K562 (cell line): ENCODE measurements around the gene KMT2E. TPM values are rescaled to one million over a fixed set of nuclear protein-coding genes. Genes with fewer than 3 reads are reported as not detected.

Experiments used
- ATAC-seq: fragments of 200-7000 bp; cut with Tn5 transposase; 3 replicates; pipeline ENCODE4 v1.9.1; 2020; ENCODE audit warnings: moderate library complexity
- BruUV-seq: library from RNA; stranded (reverse); fragments of 400-500 nt; replicated peaks from 2 replicates; lab custom pipeline; 2021; lab: Mats Ljungman, UMichigan
- CTCF ChIA-PET: fragments of 300-600 bp; formaldehyde crosslinking; extraction: SDS; loops from one replicate; lab custom pipeline; 2021; ENCODE audit warnings: low intra/inter-chr PET ratio; lab: Yijun Ruan, JAX
- POLR2A ChIA-PET: fragments of 300-600, 350-650 bp; sonication (Branson Sonifier 250); formaldehyde crosslinking; extraction: SDS; loops from one replicate; lab custom pipeline; 2021; ENCODE audit warnings: antibody characterized with exemption, inconsistent platforms; lab: Yijun Ruan, JAX
- DNase-seq, 4 experiments: peaks; one replicate each; pipeline versions ENCODE4 v3.0.0 to v3.0.0-alpha.2; 2011 to 2018; ENCODE audit warnings: low spot score in 3 of 4, mixed read lengths in 3 of 4; ENCODE audit errors: extremely low read depth in 1 of 4
- FAIRE-seq: peaks from 2 replicates; lab custom pipeline; 2011; peaks lifted over from hg19 to GRCh38; lab: Jason Lieb, UNC
- H2AFZ ChIP-seq: 2 replicates; pipeline ENCODE4 v1.6.0; 2011; ENCODE audit warnings: low read depth, low read length, control low read depth, inconsistent platforms
- H3K27ac ChIP-seq: fragments of 200-600 bp; 3 replicates; pipeline ENCODE4 v1.8.0; 2011; ENCODE audit warnings: low read depth, mild to moderate bottlenecking, control low read depth, inconsistent platforms, low read length, moderate library complexity, mixed read lengths; ENCODE audit errors: extremely low read depth
- H3K27me3 ChIP-seq, 2 experiments: fragments of 300-600 bp in 1 of 2; 2 replicates in 1 of 2; 3 replicates in 1 of 2; pipeline versions ENCODE4 v1.6.0 to v1.8.0; 2011; ENCODE audit warnings: inconsistent platforms in 2 of 2, low read length in 2 of 2, mild to moderate bottlenecking in 1 of 2, mixed read lengths in 1 of 2, moderate library complexity in 1 of 2; ENCODE audit not compliant: control insufficient read depth in 2 of 2, insufficient read depth in 2 of 2
- H3K36me3 ChIP-seq: fragments of 300-600 bp; 3 replicates; pipeline ENCODE4 v1.8.0; 2011; ENCODE audit warnings: mild to moderate bottlenecking, low read length, inconsistent platforms; ENCODE audit not compliant: control insufficient read depth, insufficient read depth
- H3K4me1 ChIP-seq, 2 experiments: fragments of 200-600 bp in 1 of 2; replicated peaks in 1 of 2; 2 replicates in 1 of 2; 3 replicates in 1 of 2; pipeline versions ENCODE4 v1.5.1 to v1.8.0; 2011; ENCODE audit warnings: inconsistent platforms in 2 of 2, low read length in 2 of 2, mild to moderate bottlenecking in 1 of 2, mixed read lengths in 1 of 2, moderate library complexity in 1 of 2; ENCODE audit not compliant: control insufficient read depth in 2 of 2, insufficient read depth in 2 of 2
- H3K4me2 ChIP-seq: 2 replicates; pipeline ENCODE4 v1.6.1; 2011; ENCODE audit warnings: low read length, control low read depth, inconsistent platforms, mixed read lengths; ENCODE audit not compliant: insufficient read depth
- H3K4me3 ChIP-seq: fragments of 200-600 bp; sonication (generic), shearing (Covaris generic); 2 replicates; pipeline ENCODE4 v1.5.1; 2016; ENCODE audit warnings: control low read depth, inconsistent platforms
- H3K79me2 ChIP-seq: fragments of 200-600 bp; 3 replicates; pipeline ENCODE4 v1.8.0; 2011; ENCODE audit warnings: low read length, inconsistent platforms; ENCODE audit not compliant: control insufficient read depth, insufficient read depth
- H3K9ac ChIP-seq, 2 experiments: 2 replicates each; pipeline versions ENCODE4 v1.6.0 to v1.6.1; 2011; ENCODE audit warnings: low read depth in 2 of 2, low read length in 2 of 2, control low read depth in 1 of 2, inconsistent platforms in 1 of 2, mild to moderate bottlenecking in 1 of 2, mixed read lengths in 1 of 2; ENCODE audit not compliant: insufficient read depth in 1 of 2
- H3K9me1 ChIP-seq: one replicate; pipeline ENCODE4 v1.6.0; 2011; ENCODE audit warnings: inconsistent platforms, mild to moderate bottlenecking, low read length, moderate library complexity; ENCODE audit not compliant: control insufficient read depth, insufficient read depth
- H3K9me3 ChIP-seq: replicated peaks from 2 replicates; pipeline ENCODE4 v1.5.1; 2011; ENCODE audit warnings: low read depth, low read length, inconsistent platforms; ENCODE audit not compliant: control insufficient read depth, insufficient read depth
- H4K20me1 ChIP-seq: replicated peaks from 2 replicates; pipeline ENCODE4 v1.6.1; 2011; ENCODE audit warnings: low read length, inconsistent platforms, mixed read lengths; ENCODE audit not compliant: control insufficient read depth, insufficient read depth
- ATF3 ChIP-seq, 2 experiments: fragments of 450-650 bp in 1 of 2; sonication (generic) in 1 of 2; formaldehyde crosslinking in 1 of 2; IDR thresholded peaks in 1 of 2; conservative IDR thresholded peaks in 1 of 2; 2 replicates each; pipeline versions ENCODE4 v1.6.1 to v1.8.1; 2016 to 2023; ENCODE audit warnings: mild to moderate bottlenecking in 2 of 2, moderate library complexity in 2 of 2, inconsistent platforms in 1 of 2, missing genetic modification reagents in 1 of 2
- CREB1 ChIP-seq, 2 experiments: sonication (generic) in 1 of 2; formaldehyde crosslinking in 1 of 2; IDR thresholded peaks; 2 replicates each; pipeline versions ENCODE4 v1.6.1 to v1.8.0; 2012 to 2022; ENCODE audit warnings: inconsistent platforms in 1 of 2, mild to moderate bottlenecking in 1 of 2, missing genetic modification reagents in 1 of 2, moderate library complexity in 1 of 2
- DPF2 ChIP-seq: fragments of 450-650 bp; IDR thresholded peaks from 2 replicates; pipeline ENCODE4 v1.6.1; 2016
- KAT7 ChIP-seq: sonication (generic); formaldehyde crosslinking; IDR thresholded peaks from 2 replicates; pipeline ENCODE4 v1.8.0; 2022; ENCODE audit warnings: missing genetic modification reagents, mild to moderate bottlenecking, borderline replicate concordance
- LEF1 ChIP-seq: fragments of 450-650 bp; IDR thresholded peaks from 2 replicates; pipeline ENCODE4 v1.6.1; 2016; ENCODE audit warnings: mild to moderate bottlenecking
- MEIS2 ChIP-seq: fragments of 450-650 bp; IDR thresholded peaks from 2 replicates; pipeline ENCODE4 v1.6.1; 2014; ENCODE audit warnings: mild to moderate bottlenecking; ENCODE audit not compliant: partially characterized antibody
- NFXL1 ChIP-seq: fragments of 450-650 bp; formaldehyde crosslinking; IDR thresholded peaks from 2 replicates; pipeline ENCODE4 v1.4.0; 2021; ENCODE audit warnings: mild to moderate bottlenecking
- POLR2AphosphoS5 ChIP-seq: IDR thresholded peaks from 2 replicates; pipeline ENCODE4 v1.6.1; 2011; ENCODE audit warnings: mild to moderate bottlenecking, low read depth, low read length, moderate library complexity; ENCODE audit not compliant: control insufficient read depth, insufficient read depth
- RCOR1 ChIP-seq, 2 experiments: IDR thresholded peaks; 2 replicates each; pipeline ENCODE4 v1.6.1; 2012; ENCODE audit warnings: low read depth in 2 of 2, low read length in 2 of 2, borderline replicate concordance in 1 of 2, improper control_type of control experiment in 1 of 2
- RFX5 ChIP-seq: IDR thresholded peaks from 2 replicates; pipeline ENCODE4 v1.6.1; 2011; ENCODE audit warnings: low read depth, mild to moderate bottlenecking, improper control_type of control experiment, low read length
- SP1 ChIP-seq: sonication (generic); formaldehyde crosslinking; IDR thresholded peaks from 2 replicates; pipeline ENCODE4 v1.8.1; 2022; ENCODE audit warnings: mild to moderate bottlenecking, missing genetic modification reagents
- XRCC5 ChIP-seq: fragments of 200-400 bp; formaldehyde crosslinking; IDR thresholded peaks from 2 replicates; pipeline ENCODE4 v1.6.1; 2017; ENCODE audit warnings: low read depth, mild to moderate bottlenecking, low read length
- ZBTB34 ChIP-seq: fragments of 250-450 bp; sonication (Bioruptor Pico); IDR thresholded peaks from 2 replicates; pipeline ENCODE4 v1.8.0; 2021; ENCODE audit warnings: mild to moderate bottlenecking, moderate library complexity
- ZBTB5 ChIP-seq: fragments of 450-650 bp; IDR thresholded peaks from 2 replicates; pipeline ENCODE4 v1.6.1; 2017; ENCODE audit warnings: antibody characterized with exemption
- ZNF140 ChIP-seq: fragments of 250-450 bp; sonication (Bioruptor Pico); IDR thresholded peaks from 2 replicates; pipeline ENCODE4 v1.8.0; 2021; ENCODE audit warnings: moderate library complexity, mild to moderate bottlenecking, inconsistent platforms
- WGBS: fragments of 100-300 bp; shearing (Covaris generic); methylation state at CpG from one replicate; pipeline ENCODE4 v1.1.6; 2016; ENCODE audit warnings: low coverage, mixed read lengths; ENCODE audit not compliant: insufficient coverage; ENCODE audit errors: missing lambda C conversion rate; 5-methylcytosine and 5-hydroxymethylcytosine counted together
- in situ Hi-C: fragments of 300-500 bp; cut with MboI; formaldehyde crosslinking; loops from 4 replicates; pipeline ENCODE4 v1.15.0; 2018; ENCODE audit warnings: inconsistent platforms, mixed read lengths
- intact Hi-C: fragments of 100-400 bp; cut with micrococcal nuclease; formaldehyde crosslinking; loops from 2 replicates; pipeline ENCODE4 v1.14.2; 2022
- polyA plus RNA-seq, 8 experiments: library from polyadenylated mRNA; depleted of rRNA in 4 of 8; stranded (reverse) in 5 of 8; unstranded in 3 of 8; fragments of >200 nt; fragmentation: Nextera tagmentation in 2 of 8; fragmentation: Illumina TruSeq in 1 of 8; extraction: Ambion mirVana in 2 of 8; extraction: Trizol in 1 of 8; gene quantifications; 2 replicates each; pipeline versions ENCODE4 v1.2.1 to v1.2.3, GENCODE V29; 2011 to 2014; ENCODE audit warnings: inconsistent platforms in 1 of 8, missing spikeins in 1 of 8
- total RNA-seq, 7 experiments: library from RNA; depleted of rRNA in 6 of 7; stranded (reverse); fragments of >200 nt in 6 of 7; fragmentation: Illumina TruSeq in 2 of 7; extraction: Trizol in 2 of 7; gene quantifications; 2 replicates each; pipeline versions ENCODE4 v1.2.1 to v1.2.3, GENCODE V29; 2011 to 2021; ENCODE audit warnings: low replicate concordance in 1 of 7

Gene KMT2E
- total and polyA plus RNA-seq, 9 of the 15 experiments (the other 6 are each of a cell fraction or from before 2014, with no cell fraction given), result 8.9 to 55.3 (median 38.1) TPM

- TF ChIP-seq RCOR1 (IDR thresholded peaks at IDR 0.05; ENCODE audit: borderline replicate concordance in 1 of 2, low read depth in 2 of 2, low read length in 2 of 2), result no peak
- TF ChIP-seq POLR2AphosphoS5, result 0 out of 2 replicates have a peak, but pooled peaks have one; percentile 25
- no peak for TF ChIP-seq XRCC5
- TF ChIP-seq RFX5, result no peak
Measured at GRCh38 chr7:105007298-105007697, 6.7 kb upstream of the KMT2E start (continued).

- POLR2A ChIA-PET, result interaction anchor here (0.7 to 7.3 kb wide), 12 partner anchors 8 to 771 kb away, joined by 3 to 73 read pairs (median 6); no protein-coding TSS in a partner anchor
- Histone ChIP-seq H3K4me1 (peaks cover 21 to 37% of the 10 kb centered on the region in 2 experiments), H3K4me2 (peak overlapping the region; percentile 95), H3K4me3 (peak overlapping the region; percentile 78), H3K36me3 (peaks cover 52% of the 10 kb centered on the region), H3K27ac (peak overlapping the region; percentile 98), H3K79me2 (peaks cover 95% of the 10 kb centered on the region), H3K27me3 (no peaks in the 10 kb centered on the region), H3K9me1 (peaks cover 3% of the 10 kb centered on the region), H4K20me1 (peaks cover 49% of the 10 kb centered on the region), H3K9me3 (no peaks in the 10 kb centered on the region), H2AFZ (no peak overlapping the region), H3K9ac (peak overlapping the region; percentile 2 to 100; a peak in 3 of 4 replicates)
- no TSS peak for BruUV-seq
- DNase-seq, result no peak
- WGBS, result 16% methylated on average over 9 of the region's 9 CpGs
- ATAC-seq, result no peak
- no peak for FAIRE-seq
- in situ Hi-C loops (no loop called here), intact Hi-C loops (loop anchor here (10.0 kb wide), 2 partner anchors 375 to 515 kb away; partner anchors contain the start of genes PUS7 and SRPK2)
- CTCF ChIA-PET, result no interaction called here
- TF ChIP-seq CREB1 (IDR thresholded peaks at IDR 0.05) (peak; percentile 4; the same call in 1 of the 2 replicates), CREB1 (CRISPR knock-in tag; IDR thresholded peaks at IDR 0.05) (no peak), DPF2 (peak; percentile 51), SP1 (0 out of 2 replicates have a peak, but pooled peaks have one; percentile 36), ATF3 (IDR thresholded peaks at IDR 0.05) (no peak), ATF3 (CRISPR knock-in tag; conservative IDR thresholded peaks at IDR 0.05) (0 out of 2 replicates have a peak, but pooled peaks have one; percentile 15), KAT7 (CRISPR knock-in tag) (no peak), ZBTB5 (no peak), NFXL1 (no peak), LEF1 (0 out of 2 replicates have a peak, but pooled peaks have one; percentile 10), ZBTB34 (no peak), ZNF140 (CRISPR knock-in tag) (no peak), MEIS2 (peak; percentile 4)
Measured at GRCh38 chr7:105009667-105010503, 4.1 kb upstream of the KMT2E start.
